ENCODE results near the gene GPR158.
A peak's percentile ranks its signal among the peaks of the same experiment; 100 is the strongest.

Gene GPR158

DNA sequence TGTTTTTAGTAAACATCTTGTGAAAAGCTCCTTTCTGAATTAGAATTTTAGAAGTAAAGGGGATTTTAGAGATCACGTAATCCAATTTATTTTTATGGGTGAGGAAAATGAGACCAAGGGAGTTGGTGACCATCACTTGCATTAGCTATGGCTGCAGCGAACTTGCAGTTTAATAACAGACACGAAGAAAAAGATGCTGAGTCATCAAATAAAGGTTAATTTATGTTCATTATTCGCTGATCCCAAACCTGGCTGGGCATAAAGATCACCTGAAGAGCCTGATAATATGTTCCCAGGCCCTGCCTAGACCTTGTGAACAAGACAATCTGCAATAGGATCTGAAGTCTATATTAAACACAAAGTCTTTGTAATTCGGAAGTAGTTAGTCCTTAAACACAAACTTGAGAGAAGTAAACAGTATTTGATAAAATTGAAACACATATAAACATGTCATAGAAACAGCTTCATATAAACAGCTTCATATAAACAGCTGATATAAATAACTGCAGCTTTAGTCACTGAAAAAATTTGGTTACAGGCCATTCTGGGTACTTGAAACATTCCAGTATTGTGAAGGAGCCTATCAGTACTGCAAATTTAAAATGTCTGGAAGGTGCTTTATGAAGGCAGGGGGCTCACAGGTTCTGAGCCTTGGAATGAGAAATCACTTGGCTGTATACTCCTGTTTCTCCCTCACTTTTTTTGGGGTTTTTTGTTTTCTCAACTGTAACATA lies 16.5 kb downstream of the GPR158 start:
- no peak for DNase-seq (ENCODE audit: low spot score)

DNA sequence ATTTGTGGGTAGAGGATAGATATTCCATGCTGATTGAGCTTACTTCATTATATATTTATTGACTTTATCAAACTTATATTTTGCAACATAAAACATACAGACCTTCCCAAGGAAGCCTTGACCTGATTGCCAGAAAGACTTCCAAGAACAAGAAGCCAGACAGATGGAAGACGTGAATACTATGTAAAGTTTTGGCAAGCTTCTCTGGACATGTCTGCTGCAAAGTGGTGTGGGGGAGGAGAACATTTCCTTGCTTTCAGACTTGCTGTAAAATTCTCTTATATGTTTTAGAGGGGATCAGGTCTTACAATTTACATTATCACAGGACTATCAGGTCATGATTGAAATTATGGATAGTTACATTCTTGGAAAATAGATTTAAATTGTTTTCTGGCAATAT lies 23.4 kb downstream of the GPR158 start:
- DNase-seq (ENCODE audit: low spot score) = no peak

DNA sequence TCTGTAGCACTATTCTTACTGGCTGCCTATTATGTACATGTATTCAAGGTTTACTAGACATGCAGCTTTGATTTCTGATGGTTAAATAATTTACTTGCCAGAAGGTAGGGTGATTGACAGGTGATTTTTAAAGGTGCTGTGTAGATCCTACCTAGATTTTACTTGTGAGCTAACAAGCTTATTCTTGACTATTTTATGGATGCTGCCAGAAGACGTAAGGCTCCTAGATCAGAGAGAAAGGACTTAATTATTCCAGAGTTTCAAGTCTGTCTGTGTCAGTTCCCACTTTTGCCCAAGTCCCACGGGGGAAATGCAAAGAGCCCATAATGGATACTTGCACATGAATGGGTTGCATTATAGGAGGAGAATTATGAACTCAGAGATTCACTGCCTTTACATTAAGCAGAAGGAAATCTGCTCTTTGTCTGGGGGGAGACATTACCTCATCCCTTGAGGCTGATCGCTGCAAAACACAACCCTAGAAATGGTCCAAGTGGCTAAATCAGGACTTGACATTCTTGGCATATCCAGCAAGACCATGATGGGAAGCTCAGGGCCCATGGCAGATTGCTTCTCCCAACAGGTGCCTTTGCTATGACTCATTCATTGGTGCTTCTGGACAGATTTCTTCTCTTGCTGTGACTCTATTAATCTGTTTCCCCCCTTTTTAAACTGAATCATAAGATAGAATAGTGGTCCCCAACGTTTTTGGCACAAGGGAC lies 32.1 kb downstream of the GPR158 start:
- no peak for DNase-seq (ENCODE audit: low spot score)

DNA sequence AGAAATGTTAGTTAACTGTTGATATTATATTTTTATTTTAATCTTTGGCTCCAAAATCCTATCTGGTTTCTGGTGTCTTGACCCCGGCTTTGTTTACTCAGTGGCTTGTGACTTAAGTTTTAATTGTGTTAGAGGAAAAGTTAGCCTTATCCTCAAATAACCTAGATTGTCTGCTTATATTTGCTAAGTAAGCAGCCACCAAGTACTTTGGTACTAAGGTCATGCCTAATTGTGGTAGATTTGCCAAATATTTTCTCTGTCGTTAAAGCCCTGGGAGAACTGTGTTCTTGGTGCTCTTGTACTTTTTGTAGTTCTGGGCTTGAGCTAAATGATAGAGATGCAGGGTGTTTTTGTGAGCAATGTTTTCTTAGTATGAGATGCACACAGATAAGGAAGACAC lies 34.8 kb downstream of the GPR158 start:
- DNase-seq (ENCODE audit: low spot score) = no peak

DNA sequence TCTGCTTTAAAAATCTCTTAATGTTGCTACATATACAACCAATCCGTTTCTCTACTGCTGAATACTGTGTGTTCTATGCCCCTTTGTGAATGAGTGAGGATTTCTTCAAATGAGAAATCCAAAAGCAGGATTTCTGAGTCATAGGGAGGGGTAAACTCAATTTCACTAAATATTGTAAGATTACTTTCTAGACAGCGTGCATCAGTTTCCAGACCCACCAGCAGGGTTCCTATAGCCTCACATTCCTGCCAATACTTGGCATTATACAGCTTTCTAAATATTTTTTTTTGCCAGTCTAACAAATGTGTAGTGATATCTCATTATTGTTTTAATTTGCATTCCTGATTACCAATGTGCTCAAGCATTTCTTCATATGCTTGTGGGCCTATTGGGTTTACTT lies 35.5 kb downstream of the GPR158 start:
- no peak for DNase-seq (ENCODE audit: low spot score)

DNA sequence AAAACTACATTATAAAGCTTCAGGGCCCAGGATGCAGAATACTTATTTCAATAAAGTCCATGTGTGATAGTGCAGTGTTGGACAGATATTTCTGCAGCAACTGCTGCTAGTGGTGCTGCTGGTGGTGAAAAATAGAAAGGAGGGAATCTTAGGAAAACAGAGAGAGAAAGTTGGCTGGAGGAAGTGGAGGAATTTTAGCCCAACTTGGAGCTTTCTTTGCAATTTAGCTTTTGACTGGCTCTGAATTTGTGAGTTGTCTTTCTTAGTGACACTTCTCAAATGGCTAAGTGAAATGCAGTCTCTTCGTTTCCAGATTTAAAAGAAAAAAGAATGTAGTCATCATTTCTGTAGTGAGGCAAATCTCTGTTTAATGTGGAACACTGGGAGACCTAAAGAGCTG lies 45.4 kb downstream of the GPR158 start:
- DNase-seq (ENCODE audit: low spot score) = no peak

DNA sequence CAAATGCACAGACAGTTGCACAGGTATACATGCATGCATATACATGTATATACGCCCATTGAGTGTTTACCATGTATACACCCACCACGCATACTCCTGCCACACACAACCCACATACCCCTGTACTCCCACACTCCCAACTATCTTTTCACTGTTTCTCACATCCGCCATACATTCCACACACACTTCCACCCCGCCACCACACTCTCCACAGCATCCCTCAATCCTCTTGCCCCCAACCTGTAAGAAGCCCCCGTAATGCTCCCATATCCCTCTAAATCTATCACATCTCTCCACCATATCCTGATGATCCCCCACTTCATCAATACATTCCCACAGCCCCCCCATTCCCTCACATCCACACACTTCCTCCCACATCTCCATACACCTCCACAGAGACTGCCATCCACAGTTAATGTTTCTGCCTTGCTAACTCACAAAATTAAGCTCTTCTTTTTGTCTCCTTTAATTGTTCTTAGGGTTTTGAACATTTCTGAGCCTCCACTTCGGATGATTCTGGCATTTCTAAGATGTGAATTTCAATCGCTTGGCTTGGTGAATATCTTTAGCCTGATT lies 47.4 kb downstream of the GPR158 start:
- no peak for DNase-seq (ENCODE audit: low spot score)

DNA sequence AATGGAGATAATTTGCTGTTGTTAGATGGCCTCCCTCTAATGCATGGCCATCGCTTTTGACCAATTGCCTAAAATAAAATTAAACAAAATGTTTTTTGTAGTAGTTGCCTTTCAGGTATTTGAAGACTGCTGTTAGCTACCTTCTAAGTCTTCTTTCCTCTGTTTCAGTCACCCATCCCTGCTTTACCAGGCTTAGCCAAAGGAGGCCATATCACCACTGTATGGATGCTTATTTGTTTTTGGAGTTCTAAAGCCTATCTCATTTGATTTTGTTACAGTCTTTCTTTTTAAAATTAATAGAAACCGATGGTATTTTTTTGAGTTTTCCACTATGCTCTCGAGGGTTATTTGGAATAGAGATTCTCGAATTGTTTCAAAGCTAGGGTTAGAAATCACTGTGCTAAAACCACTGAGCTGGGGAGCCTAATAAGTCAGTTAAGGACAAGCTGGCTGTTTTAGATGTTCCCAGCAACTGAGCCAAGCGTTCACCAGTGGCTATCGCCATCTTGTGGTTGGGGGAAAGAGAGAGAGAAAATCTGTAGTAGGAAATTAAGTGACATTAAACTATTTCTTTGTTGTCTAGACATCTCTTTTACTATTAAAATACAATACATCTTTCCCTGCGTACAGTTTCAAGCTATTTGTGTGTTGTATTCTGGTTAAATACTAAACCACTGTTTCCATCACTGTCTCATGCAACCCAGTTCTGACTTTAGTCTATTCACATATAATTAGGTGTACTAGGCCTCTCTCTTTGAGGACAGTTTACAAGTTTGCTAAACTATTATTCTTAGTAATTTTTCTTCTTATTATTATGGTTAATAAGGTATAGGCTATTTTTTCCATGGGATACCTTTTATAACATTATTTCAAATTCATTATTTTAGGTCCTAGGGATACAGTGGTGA lies 52.2 kb downstream of the GPR158 start:
- peak; percentile 77 for DNase-seq (ENCODE audit: low spot score)

DNA sequence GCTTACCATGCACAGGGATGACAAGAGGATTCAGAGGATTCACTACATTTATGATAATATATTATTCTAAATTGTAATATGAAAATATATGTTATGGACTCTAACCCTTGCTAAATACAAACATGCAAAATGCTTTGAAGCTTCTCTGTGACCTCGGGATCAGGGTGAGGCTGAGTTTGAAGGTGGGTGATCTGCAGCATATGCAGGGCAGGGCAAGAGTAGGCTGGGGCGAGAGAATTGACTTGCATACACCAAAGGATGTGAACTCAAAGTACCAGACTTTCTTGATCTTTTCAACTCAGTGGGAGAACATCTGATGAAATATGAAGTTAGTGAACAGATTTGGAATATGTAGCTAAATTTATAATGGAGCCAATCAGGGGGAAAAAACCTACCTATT lies 57.0 kb downstream of the GPR158 start:
- no peak for DNase-seq (ENCODE audit: low spot score)

DNA sequence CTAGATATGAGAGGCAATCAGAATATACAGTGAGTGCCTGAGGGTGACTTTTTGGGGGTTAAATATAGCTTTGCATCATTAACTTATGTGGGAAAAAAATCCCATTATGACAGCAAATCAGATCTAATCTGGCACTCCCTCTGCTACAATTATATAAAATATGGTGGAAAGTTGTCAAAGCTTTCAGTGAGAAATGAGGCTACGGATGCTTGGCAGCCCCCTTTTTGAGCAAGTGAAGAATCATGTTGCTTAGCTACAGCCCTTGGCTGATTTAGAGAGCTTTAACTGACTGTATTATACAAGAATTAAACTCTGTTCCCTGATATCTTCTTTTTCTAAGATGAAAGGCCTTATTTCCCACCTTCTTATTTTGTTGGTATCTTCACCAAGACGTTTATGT lies 57.4 kb downstream of the GPR158 start:
- DNase-seq (ENCODE audit: low spot score) = peak; percentile 74

DNA sequence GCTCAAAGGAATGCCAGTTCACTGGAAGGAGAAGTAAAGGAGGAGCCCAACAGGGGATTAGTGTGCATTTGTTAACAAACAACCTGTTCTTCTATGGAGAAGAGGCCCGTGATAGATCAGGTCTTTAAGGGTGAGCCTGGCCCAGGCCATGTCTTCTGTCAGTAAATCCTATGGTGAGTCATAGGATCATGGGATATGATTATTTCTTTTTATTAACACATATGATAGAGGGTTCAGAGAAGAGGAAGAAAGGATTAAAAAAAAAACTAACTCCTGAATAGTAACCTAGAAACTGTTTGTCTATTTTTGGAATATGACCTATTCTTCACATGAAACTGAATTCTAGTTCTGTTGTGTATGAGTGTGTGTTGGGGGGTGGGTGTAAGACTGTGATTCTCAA lies 70.4 kb downstream of the GPR158 start:
- DNase-seq (ENCODE audit: low spot score) = no peak

DNA sequence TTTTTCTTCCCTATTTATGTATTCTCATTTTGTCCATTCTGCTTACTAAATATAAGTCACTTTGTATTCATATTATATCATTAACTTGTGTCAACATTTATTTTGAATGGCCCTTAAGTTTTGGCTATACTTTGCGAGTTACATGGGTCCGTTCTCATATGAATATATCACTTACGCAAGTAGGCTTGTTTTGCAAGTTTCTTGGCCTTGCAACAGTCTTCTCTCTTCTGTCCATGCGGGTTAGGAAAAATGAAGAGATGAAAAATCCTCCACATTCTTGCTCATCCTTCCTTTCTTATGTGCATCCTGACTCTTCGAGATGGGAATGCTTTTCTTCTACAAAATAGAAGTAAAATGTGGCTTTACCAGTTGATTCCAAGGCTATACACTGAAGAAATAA lies 82.8 kb downstream of the GPR158 start:
- DNase-seq (ENCODE audit: low spot score) = no peak

DNA sequence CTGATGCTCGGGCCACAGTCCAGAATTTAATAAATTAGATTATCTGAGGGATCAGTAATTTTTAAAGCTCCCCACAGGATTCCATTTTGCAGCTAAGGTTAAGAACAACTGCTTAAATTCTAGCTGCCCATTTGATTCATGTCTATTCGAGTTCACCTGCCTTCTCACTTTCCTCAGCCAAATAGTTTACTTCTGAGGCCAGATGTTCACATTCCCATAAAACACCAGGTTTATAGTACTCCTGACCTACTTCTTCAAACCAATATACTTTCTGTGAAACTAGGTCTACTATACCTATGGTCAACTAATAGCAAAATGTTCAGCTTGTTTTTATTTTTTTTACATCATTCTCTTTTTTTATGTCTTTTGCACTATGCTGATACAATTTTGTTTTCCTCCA lies 86.3 kb downstream of the GPR158 start:
- DNase-seq (ENCODE audit: low spot score) = no peak

DNA sequence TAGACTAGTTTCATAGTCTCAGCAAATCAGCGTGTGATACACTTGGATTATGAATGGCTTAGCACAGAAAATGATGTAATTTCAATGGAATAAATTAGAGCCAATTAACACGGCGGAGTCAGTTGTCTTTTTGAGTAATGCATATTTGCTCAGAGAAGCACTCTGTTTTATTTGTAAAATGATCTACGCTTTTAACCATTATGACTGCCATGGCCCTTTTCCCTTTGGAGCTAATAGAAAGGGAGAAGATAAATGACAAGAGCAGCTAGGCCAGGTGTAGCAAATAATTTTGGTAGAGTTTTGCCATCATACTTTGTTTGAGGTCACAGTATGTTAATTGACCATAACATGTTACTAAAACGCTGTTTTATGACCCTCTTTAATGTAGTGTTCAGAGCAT lies 86.8 kb downstream of the GPR158 start:
- DNase-seq (ENCODE audit: low spot score) = no peak

DNA sequence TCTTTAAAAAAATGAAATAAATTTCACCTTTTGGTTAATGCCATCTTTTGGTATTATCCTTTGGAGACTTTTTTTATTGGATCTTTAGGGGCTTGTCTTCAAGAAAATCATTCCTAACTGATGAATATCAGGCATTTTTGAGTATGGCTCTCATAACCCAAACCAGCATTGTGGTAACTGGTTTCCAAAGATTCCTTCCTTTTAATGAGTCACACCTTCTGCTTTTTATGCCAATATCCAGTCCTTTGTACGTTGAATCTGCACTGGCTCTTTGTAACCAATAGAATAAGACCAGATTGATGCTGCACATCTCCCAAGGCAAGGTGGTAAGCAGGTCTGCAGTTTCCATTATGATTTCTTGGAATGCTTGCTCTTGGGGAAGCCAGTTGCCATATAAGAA lies 89.1 kb downstream of the GPR158 start:
- DNase-seq (ENCODE audit: low spot score) = no peak

DNA sequence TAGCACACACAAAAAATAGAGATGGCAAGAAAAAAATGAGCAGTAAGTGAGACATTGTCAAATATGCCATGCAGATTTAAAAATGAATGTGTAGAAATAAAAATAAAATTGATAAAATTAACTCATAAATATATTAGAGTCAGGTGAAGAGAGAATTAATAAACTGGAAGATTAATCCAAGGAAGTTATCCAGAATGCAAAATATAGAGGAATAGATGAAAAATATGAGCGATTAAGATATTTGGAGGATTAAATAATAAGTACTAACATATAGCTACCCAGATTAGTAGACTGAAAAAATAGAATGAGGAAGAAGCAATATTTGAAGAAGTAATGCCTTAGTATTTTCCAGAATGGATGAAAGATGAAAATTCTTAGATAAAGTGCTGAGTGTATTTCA lies 103.4 kb downstream of the GPR158 start:
- DNase-seq (ENCODE audit: low spot score) = no peak

DNA sequence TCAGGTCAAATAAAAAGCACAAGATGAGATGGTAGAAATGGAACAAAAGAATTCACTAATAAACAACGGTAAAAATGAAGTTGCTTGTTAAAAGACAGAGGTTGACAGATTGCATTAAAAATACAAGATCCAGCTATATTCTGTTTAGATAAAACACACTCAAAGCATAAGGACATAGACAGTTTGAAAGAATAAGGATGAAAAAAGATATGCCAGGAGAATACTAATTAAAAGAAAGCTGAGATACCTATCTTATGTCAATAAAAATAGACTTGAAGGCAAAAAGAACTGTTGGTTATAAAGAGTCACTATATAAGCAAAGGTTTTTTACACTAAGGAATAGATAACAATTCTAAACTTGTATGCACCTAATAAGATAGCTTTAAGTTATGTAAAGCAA lies 105.3 kb downstream of the GPR158 start:
- no peak for DNase-seq (ENCODE audit: low spot score)

DNA sequence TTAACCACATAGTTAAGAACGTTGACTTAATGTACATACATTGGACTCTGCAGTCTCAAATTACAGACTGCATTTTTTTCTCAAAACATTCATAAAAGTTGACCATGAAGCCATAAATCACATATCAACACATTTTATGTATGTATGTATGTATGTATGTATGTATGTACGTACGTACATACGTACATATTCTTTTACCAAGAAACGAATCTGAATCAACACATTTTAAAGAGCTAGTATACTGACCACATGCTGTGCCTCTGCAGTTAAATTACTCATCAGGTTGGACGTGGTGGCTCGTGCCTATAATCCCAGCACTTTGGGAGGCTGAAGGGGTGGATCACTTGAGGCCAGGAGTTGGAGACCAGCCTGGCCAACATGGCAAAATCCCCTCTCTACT lies 105.8 kb downstream of the GPR158 start:
- DNase-seq (ENCODE audit: low spot score) = no peak

DNA sequence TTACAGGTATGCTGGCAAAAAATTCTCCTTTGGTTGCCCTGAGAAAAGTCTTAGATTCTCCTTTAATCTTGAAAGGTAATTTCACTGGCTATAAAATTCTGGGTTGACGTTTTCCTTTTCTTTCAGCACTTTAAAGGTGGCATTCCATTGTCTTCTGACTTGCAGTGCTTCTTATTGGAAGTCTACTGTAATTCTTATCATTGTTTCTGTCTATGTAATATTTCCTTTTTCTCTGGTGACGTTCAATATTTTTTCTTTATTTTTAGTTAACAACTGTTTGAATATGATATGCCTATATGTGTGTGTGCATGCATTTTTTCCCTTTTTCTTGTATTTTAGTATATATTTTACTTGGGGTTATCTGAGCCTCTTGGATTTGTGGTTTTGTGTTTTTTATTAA lies 111.0 kb downstream of the GPR158 start:
- DNase-seq (ENCODE audit: low spot score) = no peak

DNA sequence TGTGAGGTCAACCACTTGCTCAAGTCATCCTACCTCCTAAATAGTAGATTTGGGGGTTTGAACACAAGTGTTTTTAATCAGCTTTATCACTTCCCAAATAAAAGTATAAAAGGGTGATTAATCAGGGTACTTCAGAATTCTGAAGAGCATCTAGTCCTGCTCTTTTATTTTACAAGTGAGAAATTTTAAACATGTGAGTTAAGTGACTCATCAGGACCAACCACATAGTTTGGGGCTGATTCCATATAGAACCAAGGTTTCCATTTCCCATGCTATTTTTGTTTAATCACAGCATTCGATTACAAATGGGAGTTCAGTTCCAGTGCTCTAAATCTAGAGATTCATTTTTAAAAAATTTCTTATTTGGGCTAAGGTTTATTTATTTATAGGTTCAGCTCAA lies 113.4 kb downstream of the GPR158 start:
- DNase-seq (ENCODE audit: low spot score) = no peak

DNA sequence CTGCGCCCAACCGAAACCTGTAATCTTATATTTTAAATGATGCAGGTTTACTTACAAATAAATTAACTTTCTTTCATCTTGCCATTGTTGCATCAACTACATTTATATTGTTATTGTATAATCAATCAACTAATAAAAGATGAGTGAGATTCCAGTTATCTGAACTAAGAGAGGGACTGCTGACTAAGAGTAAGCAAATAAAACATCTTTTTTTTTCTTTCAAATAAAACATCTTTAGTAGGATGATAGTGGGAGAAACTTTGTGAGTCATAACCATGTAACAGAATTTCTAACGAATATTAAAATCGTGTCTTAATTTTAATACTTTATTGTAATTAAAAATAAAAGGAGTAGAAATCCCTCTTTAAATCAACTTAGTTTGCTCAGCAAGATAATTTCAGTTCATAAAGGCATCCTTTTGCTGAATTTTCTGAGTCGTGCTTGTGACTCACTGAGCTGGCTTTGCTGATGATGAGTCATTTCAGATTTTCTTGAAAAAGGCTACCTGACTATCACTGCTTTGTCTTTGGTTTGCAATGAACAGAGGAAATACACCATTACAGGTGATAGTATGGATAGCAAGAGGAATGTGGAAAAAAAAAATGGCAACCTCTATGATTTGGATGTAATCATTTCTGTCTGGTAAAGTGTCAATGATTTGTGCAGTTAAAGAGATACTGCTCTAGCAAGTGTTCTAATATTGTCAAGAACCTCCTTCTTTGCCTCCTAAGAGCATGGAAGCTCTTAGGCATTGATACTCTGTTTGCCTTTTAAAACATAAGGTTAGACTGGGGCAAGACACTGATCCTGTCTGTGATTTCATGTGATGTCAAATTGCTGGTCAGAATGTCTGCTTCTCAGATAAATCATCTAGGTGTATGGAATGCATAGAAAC lies 119.5 kb downstream of the GPR158 start:
- DNase-seq (ENCODE audit: low spot score) = peak; percentile 51
